K562 (cell line): ENCODE results near the gene SLC44A2. TPM values are rescaled to one million over a fixed set of nuclear protein-coding genes. Genes with fewer than 3 reads are reported as not detected.

ENCODE experiments used
- BRD4 ChIP-seq: fragments of 200-600 bp; sonication (generic); IDR thresholded peaks from 2 replicates; pipeline ENCODE4 v1.6.1; 2017; ENCODE audit warnings: inconsistent platforms
- COPS2 ChIP-seq: fragments of 450-650 bp; conservative IDR thresholded peaks from 2 replicates; pipeline ENCODE4 v1.6.1; 2016; ENCODE audit warnings: mild to moderate bottlenecking, moderate library complexity
- ELF4 ChIP-seq: fragments of 450-650 bp; formaldehyde crosslinking; IDR thresholded peaks from 2 replicates; pipeline ENCODE4 v1.4.0; 2022; ENCODE audit warnings: missing genetic modification characterization
- FIP1L1 ChIP-seq: fragments of 200-400 bp; formaldehyde crosslinking; IDR thresholded peaks from 2 replicates; pipeline ENCODE4 v1.6.1; 2018; ENCODE audit warnings: mild to moderate bottlenecking, low read depth, low read length; ENCODE audit not compliant: poor library complexity, severe bottlenecking
- FOSL1 ChIP-seq: fragments of 200-800 bp; sonication (Bioruptor generic); conservative IDR thresholded peaks from 2 replicates; pipeline ENCODE4 v1.6.1; 2016; ENCODE audit warnings: missing genetic modification characterization, missing compliant biosample characterization
- FOXA1 ChIP-seq: fragments of 450-650 bp; IDR thresholded peaks from 2 replicates; pipeline ENCODE4 v1.6.1; 2016; ENCODE audit warnings: mild to moderate bottlenecking, borderline replicate concordance
- HDAC8 ChIP-seq: fragments of 450-650 bp; IDR thresholded peaks from 2 replicates; pipeline ENCODE4 v1.6.1; 2016; ENCODE audit warnings: mild to moderate bottlenecking, missing genetic modification characterization, moderate library complexity, missing compliant biosample characterization
- MYC ChIP-seq, 2 experiments: fragments of 250-450 bp in 1 of 2; sonication (Bioruptor Pico) in 1 of 2; IDR thresholded peaks; 2 replicates each; pipeline versions ENCODE4 v1.5.1 to v1.6.1; 2012 to 2021; ENCODE audit warnings: low read depth in 2 of 2, borderline replicate concordance in 1 of 2, improper control_type of control experiment in 1 of 2, low read length in 1 of 2, mild to moderate bottlenecking in 1 of 2, moderate library complexity in 1 of 2
- PHF20 ChIP-seq: fragments of 450-650 bp; IDR thresholded peaks from 2 replicates; pipeline ENCODE4 v1.6.1; 2018; ENCODE audit not compliant: partially characterized antibody
- PTBP1 ChIP-seq: fragments of 200-400 bp; formaldehyde crosslinking; IDR thresholded peaks from 2 replicates; pipeline ENCODE4 v1.6.1; 2017; ENCODE audit warnings: low read depth, low read length
- RNF2 ChIP-seq: sonication (generic); IDR thresholded peaks from 2 replicates; pipeline ENCODE4 v1.6.1; 2016
- SLC30A9 ChIP-seq: fragments of 250-450 bp; sonication (Bioruptor Pico); IDR thresholded peaks from 2 replicates; pipeline ENCODE4 v1.8.0; 2022; ENCODE audit warnings: mild to moderate bottlenecking, moderate library complexity
- SMARCC2 ChIP-seq: fragments of 450-650 bp; IDR thresholded peaks from 2 replicates; pipeline ENCODE4 v1.6.1; 2017; ENCODE audit warnings: antibody characterized with exemption, moderate library complexity, mild to moderate bottlenecking, low read depth
- SP1 ChIP-seq: sonication (generic); formaldehyde crosslinking; IDR thresholded peaks from 2 replicates; pipeline ENCODE4 v1.8.1; 2022; ENCODE audit warnings: mild to moderate bottlenecking, missing genetic modification reagents
- SRSF3 ChIP-seq: fragments of 200-400 bp; formaldehyde crosslinking; IDR thresholded peaks from 2 replicates; pipeline ENCODE4 v1.6.1; 2016; ENCODE audit warnings: mild to moderate bottlenecking, low read length, moderate library complexity; ENCODE audit not compliant: insufficient read depth
- TEAD2 ChIP-seq: fragments of 450-650 bp; IDR thresholded peaks from 2 replicates; pipeline ENCODE4 v1.6.1; 2016; ENCODE audit warnings: missing genetic modification characterization, control low read depth, missing compliant biosample characterization
- THRAP3 ChIP-seq: fragments of 450-650 bp; IDR thresholded peaks from 2 replicates; pipeline ENCODE4 v1.6.1; 2016; ENCODE audit warnings: mild to moderate bottlenecking, inconsistent platforms, borderline replicate concordance
- ZC3H4 ChIP-seq: sonication (generic); formaldehyde crosslinking; IDR thresholded peaks from 2 replicates; pipeline ENCODE4 v1.9.0; 2021; ENCODE audit warnings: missing genetic modification reagents, borderline replicate concordance
- ZNF134 ChIP-seq: fragments of 250-450 bp; sonication (Bioruptor Pico); conservative IDR thresholded peaks from 2 replicates; pipeline ENCODE4 v1.4.0; 2020
- ZNF146 ChIP-seq: IDR thresholded peaks from one replicate; pipeline ENCODE4 v1.6.1; 2018; ENCODE audit warnings: missing compliant biosample characterization; ENCODE audit not compliant: unreplicated experiment
- ZNF232 ChIP-seq: sonication (generic); formaldehyde crosslinking; IDR thresholded peaks from 2 replicates; pipeline ENCODE4 v1.8.0; 2022; ENCODE audit warnings: mild to moderate bottlenecking, missing genetic modification reagents
- ZNF699 ChIP-seq: fragments of 250-450 bp; sonication (Bioruptor Pico); IDR thresholded peaks from 2 replicates; pipeline ENCODE4 v1.8.0; 2021; ENCODE audit warnings: mild to moderate bottlenecking, moderate library complexity; ENCODE audit not compliant: insufficient replicate concordance
- polyA plus RNA-seq, 8 experiments: library from polyadenylated mRNA; depleted of rRNA in 4 of 8; stranded (reverse) in 5 of 8; unstranded in 3 of 8; fragments of >200 nt; fragmentation: Nextera tagmentation in 2 of 8; fragmentation: Illumina TruSeq in 1 of 8; extraction: Ambion mirVana in 2 of 8; extraction: Trizol in 1 of 8; gene quantifications; 2 replicates each; pipeline versions ENCODE4 v1.2.1 to v1.2.3, GENCODE V29; 2011 to 2014; ENCODE audit warnings: inconsistent platforms in 1 of 8, missing spikeins in 1 of 8
- total RNA-seq, 7 experiments: library from RNA; depleted of rRNA in 6 of 7; stranded (reverse); fragments of >200 nt in 6 of 7; fragmentation: Illumina TruSeq in 2 of 7; extraction: Trizol in 2 of 7; gene quantifications; 2 replicates each; pipeline versions ENCODE4 v1.2.1 to v1.2.3, GENCODE V29; 2011 to 2021; ENCODE audit warnings: low replicate concordance in 1 of 7
- TF ChIP-seq, protein P1 (sequence below): fragments of 250-450 bp; sonication (Bioruptor Pico); IDR thresholded peaks from 2 replicates; pipeline ENCODE4 v1.4.0; 2020; ENCODE audit warnings: borderline replicate concordance
- TF ChIP-seq, protein P2 (sequence below), 3 experiments: IDR thresholded peaks in 2 of 3; conservative IDR thresholded peaks in 1 of 3; 2 replicates each; pipeline ENCODE4 v1.5.1; 2011 to 2012; ENCODE audit warnings: low read length in 3 of 3, mild to moderate bottlenecking in 3 of 3, control low read depth in 2 of 3, improper control_type of control experiment in 1 of 3, inconsistent platforms in 1 of 3, low read depth in 1 of 3, mixed read lengths in 1 of 3, moderate library complexity in 1 of 3; ENCODE audit not compliant: insufficient read depth in 2 of 3
- TF ChIP-seq, protein P3 (sequence below): fragments of 450-650 bp; formaldehyde crosslinking; IDR thresholded peaks from 2 replicates; pipeline ENCODE4 v1.4.0; 2022; ENCODE audit warnings: missing genetic modification characterization

Gene SLC44A2
- total and polyA plus RNA-seq, 9 of the 15 experiments (the other 6 are each of a cell fraction or from before 2014, with no cell fraction given): 1.1 to 34.2 (median 8.1) TPM

DNA sequence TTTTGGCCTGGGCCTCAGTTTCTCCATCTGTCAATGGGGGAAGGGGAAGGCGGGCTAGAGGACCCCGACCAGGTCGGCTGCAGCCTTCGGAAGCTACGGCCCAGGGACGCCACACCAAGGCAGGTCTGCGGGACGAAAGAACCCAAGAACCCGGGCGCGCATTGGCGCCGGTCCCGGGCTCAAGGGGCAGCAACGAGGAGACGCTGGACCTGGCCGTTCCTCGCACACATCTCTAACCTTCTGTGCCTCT lies 28.1 kb downstream of the SLC44A2 start (continued):
- TF ChIP-seq, protein P1, sequence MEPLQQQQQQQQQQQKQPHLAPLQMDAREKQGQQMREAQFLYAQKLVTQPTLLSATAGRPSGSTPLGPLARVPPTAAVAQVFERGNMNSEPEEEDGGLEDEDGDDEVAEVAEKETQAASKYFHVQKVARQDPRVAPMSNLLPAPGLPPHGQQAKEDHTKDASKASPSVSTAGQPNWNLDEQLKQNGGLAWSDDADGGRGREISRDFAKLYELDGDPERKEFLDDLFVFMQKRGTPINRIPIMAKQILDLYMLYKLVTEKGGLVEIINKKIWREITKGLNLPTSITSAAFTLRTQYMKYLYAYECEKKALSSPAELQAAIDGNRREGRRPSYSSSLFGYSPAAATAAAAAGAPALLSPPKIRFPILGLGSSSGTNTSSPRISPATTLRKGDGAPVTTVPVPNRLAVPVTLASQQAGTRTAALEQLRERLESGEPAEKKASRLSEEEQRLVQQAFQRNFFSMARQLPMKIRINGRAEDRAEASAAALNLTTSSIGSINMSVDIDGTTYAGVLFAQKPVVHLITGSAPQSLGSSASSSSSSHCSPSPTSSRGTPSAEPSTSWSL (CRISPR knock-in tag): no peak
- TF ChIP-seq FOSL1: no peak
- 0 out of 2 replicates have a peak, but pooled peaks have one; percentile 56 for TF ChIP-seq ZNF232 (CRISPR knock-in tag)
- TF ChIP-seq FOXA1: no peak
- TF ChIP-seq RNF2: no peak
- TF ChIP-seq ZNF699: no peak
- TF ChIP-seq COPS2: no peak
- TF ChIP-seq ZNF146 (CRISPR knock-in tag): no peak
- TF ChIP-seq SMARCC2: no peak
- TF ChIP-seq, protein P2, sequence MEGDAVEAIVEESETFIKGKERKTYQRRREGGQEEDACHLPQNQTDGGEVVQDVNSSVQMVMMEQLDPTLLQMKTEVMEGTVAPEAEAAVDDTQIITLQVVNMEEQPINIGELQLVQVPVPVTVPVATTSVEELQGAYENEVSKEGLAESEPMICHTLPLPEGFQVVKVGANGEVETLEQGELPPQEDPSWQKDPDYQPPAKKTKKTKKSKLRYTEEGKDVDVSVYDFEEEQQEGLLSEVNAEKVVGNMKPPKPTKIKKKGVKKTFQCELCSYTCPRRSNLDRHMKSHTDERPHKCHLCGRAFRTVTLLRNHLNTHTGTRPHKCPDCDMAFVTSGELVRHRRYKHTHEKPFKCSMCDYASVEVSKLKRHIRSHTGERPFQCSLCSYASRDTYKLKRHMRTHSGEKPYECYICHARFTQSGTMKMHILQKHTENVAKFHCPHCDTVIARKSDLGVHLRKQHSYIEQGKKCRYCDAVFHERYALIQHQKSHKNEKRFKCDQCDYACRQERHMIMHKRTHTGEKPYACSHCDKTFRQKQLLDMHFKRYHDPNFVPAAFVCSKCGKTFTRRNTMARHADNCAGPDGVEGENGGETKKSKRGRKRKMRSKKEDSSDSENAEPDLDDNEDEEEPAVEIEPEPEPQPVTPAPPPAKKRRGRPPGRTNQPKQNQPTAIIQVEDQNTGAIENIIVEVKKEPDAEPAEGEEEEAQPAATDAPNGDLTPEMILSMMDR (IDR thresholded peaks at IDR 0.05 in 2 of 3, conservative IDR thresholded peaks at IDR 0.05 in 1 of 3; ENCODE audit: insufficient read depth in 2 of 3, low read depth in 1 of 3, low read length in 3 of 3): 0 out of 6 replicates have a peak, but pooled peaks of 1 of the 3 experiments have one; percentile 10
- peak; percentile 77 for TF ChIP-seq BRD4
- TF ChIP-seq, protein P3, sequence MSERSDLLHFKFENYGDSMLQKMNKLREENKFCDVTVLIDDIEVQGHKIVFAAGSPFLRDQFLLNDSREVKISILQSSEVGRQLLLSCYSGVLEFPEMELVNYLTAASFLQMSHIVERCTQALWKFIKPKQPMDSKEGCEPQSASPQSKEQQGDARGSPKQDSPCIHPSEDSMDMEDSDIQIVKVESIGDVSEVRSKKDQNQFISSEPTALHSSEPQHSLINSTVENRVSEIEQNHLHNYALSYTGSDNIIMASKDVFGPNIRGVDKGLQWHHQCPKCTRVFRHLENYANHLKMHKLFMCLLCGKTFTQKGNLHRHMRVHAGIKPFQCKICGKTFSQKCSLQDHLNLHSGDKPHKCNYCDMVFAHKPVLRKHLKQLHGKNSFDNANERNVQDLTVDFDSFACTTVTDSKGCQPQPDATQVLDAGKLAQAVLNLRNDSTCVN (CRISPR knock-in tag): no peak
- no peak for TF ChIP-seq HDAC8 (tag)
- no peak for TF ChIP-seq ZNF134 (CRISPR knock-in tag)
- no peak for TF ChIP-seq ELF4 (CRISPR knock-in tag)
- no peak for TF ChIP-seq TEAD2 (tag)
- TF ChIP-seq PHF20: no peak
- no peak for TF ChIP-seq SP1 (CRISPR knock-in tag)
- peak; percentile 15 for TF ChIP-seq FIP1L1
- no peak for TF ChIP-seq PTBP1
- TF ChIP-seq ZC3H4: 0 out of 2 replicates have a peak, but pooled peaks have one; percentile 80
- 0 out of 2 replicates have a peak, but pooled peaks have one; percentile 90 for TF ChIP-seq SRSF3
- TF ChIP-seq THRAP3: no peak
- no peak for TF ChIP-seq SLC30A9 (CRISPR knock-in tag)
- no peak for TF ChIP-seq MYC (IDR thresholded peaks at IDR 0.05; ENCODE audit: low read depth, low read length)
- TF ChIP-seq MYC (CRISPR knock-in tag; IDR thresholded peaks at IDR 0.05; ENCODE audit: borderline replicate concordance, low read depth): peak; percentile 54; the same call in 1 of the 2 replicates
